Uterus (tissue), 4 donors: ENCODE data around the gene FUS. TPM values are rescaled to one million over a fixed set of nuclear protein-coding genes. Genes with fewer than 3 reads are reported as not detected.

Experiments used
- DNase-seq, 2 donors: peaks; one replicate each; pipeline ENCODE4 v3.0.0-alpha.2; 2019 to 2020
- H3K27ac ChIP-seq, 2 donors: fragments of 200-600 bp; sonication (generic); 1 replicate in 1 of 2; 2 replicates in 1 of 2; pipeline ENCODE4 v1.5.1; 2016 to 2018
- H3K27me3 ChIP-seq, 2 donors: fragments of 200-600 bp; sonication (generic); one replicate each; pipeline ENCODE4 v1.5.1; 2018 to 2019; ENCODE audit warnings: control low read depth in 1 of 2
- H3K36me3 ChIP-seq, 2 donors: fragments of 200-600 bp; sonication (generic); one replicate each; pipeline ENCODE4 v1.5.1; 2019; ENCODE audit warnings: control low read depth in 1 of 2
- H3K4me1 ChIP-seq, 2 donors: fragments of 200-600 bp; sonication (generic); one replicate each; pipeline ENCODE4 v1.5.1; 2018 to 2019; ENCODE audit warnings: control low read depth in 1 of 2
- H3K4me3 ChIP-seq, 2 donors: fragments of 200-600 bp; sonication (generic); 1 replicate in 1 of 2; 2 replicates in 1 of 2; pipeline ENCODE4 v1.5.1; 2018 to 2019; ENCODE audit warnings: mild to moderate bottlenecking in 1 of 2
- H3K9me3 ChIP-seq, 2 donors: fragments of 200-600 bp; sonication (generic); one replicate each; pipeline ENCODE4 v1.5.1; 2019; ENCODE audit warnings: control low read depth in 1 of 2
- CTCF ChIP-seq, 4 experiments: fragments of 200-600 bp in 2 of 4; fragments of 450-650 bp in 2 of 4; sonication (generic) in 2 of 4; IDR thresholded peaks; one replicate each; pipeline ENCODE4 v1.5.1; 2016 to 2019; ENCODE audit warnings: antibody characterized with exemption in 4 of 4, mild to moderate bottlenecking in 2 of 4, moderate library complexity in 1 of 4
- POLR2A ChIP-seq, 2 donors: fragments of 450-650 bp; IDR thresholded peaks; one replicate each; pipeline ENCODE4 v1.6.1; 2016; ENCODE audit warnings: antibody characterized with exemption in 2 of 2, mild to moderate bottlenecking in 1 of 2, moderate library complexity in 1 of 2
- intact Hi-C: fragments of 100-400 bp; cut with DNase I; formaldehyde crosslinking; loops from one replicate; pipeline ENCODE4 v1.15.1; 2023; ENCODE audit warnings: low total_unique reads
- small RNA-seq: library from RNA; depleted of rRNA; stranded (forward); fragments of <200 nt; gene quantifications from one replicate; pipeline ENCODE3, GENCODE V24; 2016
- total RNA-seq, 4 donors: library from RNA; depleted of rRNA in 3 of 4; stranded (reverse); fragments of >200 nt in 3 of 4; gene quantifications; one replicate each; pipeline versions ENCODE4 v1.1.0 to v1.2.4, GENCODE V29; 2014 to 2023
- donor health status: DM: yes; HTN: yes; CAD: no.

FUS gene
- total RNA-seq, 4 donors from 2014 or later: 21.5 to 356 (median 109) TPM

GRCh38 chr16:31238041-31238440 lies 58.1 kb downstream of the FUS start:
- DNase-seq: no peak
- Histone ChIP-seq H3K27ac (no peak overlapping the region), H3K9me3 (no peaks in the 10 kb centered on the region), H3K4me3 (no peak overlapping the region), H3K4me1 (no peaks in the 10 kb centered on the region), H3K27me3 (no peaks in the 10 kb centered on the region), H3K36me3 (no peaks in the 10 kb centered on the region)
- TF ChIP-seq CTCF (IDR thresholded peaks at IDR 0.05): no peak
- TF ChIP-seq POLR2A (IDR thresholded peaks at IDR 0.05): no peak
- intact Hi-C loops: no loop called here

Small RNA genes lying within 50 kb of the gene (small RNA-seq; reads per million reads assigned to genes)
- gene AC009088.4 (not detected), gene NDUFA3P6 (not detected)

Other genes with a start within 250 kb of the FUS start
- 10 to 100 TPM; 21.7 to 65.0 (median 27.9) TPM for gene ORAI3, start 231.1 kb upstream of the FUS start, total RNA-seq
- gene SETD1A, start 222.4 kb upstream of the FUS start, total RNA-seq: 10 to 100 TPM in 1 of 4 donors, 1 to 10 TPM in 3; 2.1 to 31.7 (median 3.5) TPM
- 10 to 100 TPM in 2 of 4 donors, 1 to 10 TPM in 2; 7.2 to 18.0 (median 11.3) TPM for gene HSD3B7, start 194.9 kb upstream of the FUS start, total RNA-seq
- 1 to 10 TPM in 3 of 4 donors, under 1 TPM in 1; 0.88 to 2.6 (median 2.5) TPM for gene STX1B, start 169.5 kb upstream of the FUS start, total RNA-seq
- gene STX4, start 146.6 kb upstream of the FUS start, total RNA-seq: 100 to 1,000 TPM in 1 of 4 donors, 10 to 100 TPM in 3; 26.2 to 114 (median 85.1) TPM
- 10 to 100 TPM in 1 of 4 donors, 1 to 10 TPM in 3; 4.4 to 20.6 (median 6.4) TPM for gene ZNF668, start 105.9 kb upstream of the FUS start, total RNA-seq
- gene ZNF646, start 105.7 kb upstream of the FUS start, total RNA-seq: 10 to 100 TPM in 3 of 4 donors, 1 to 10 TPM in 1; 3.3 to 17.3 (median 15.1) TPM
- gene PRSS53, start 91.2 kb upstream of the FUS start, total RNA-seq: 1 to 10 TPM in 2 of 4 donors, under 1 TPM in 1, not detected in 1; under 0.01 to 5.5 (median 2.4) TPM
- 10 to 100 TPM; 68.7 to 81.8 (median 73.5) TPM for gene VKORC1, start 85.3 kb upstream of the FUS start, total RNA-seq
- 10 to 100 TPM; 15.3 to 32.1 (median 21.9) TPM for gene BCKDK, start 71.8 kb upstream of the FUS start, total RNA-seq
- gene KAT8, start 62.5 kb upstream of the FUS start, total RNA-seq: 100 to 1,000 TPM in 1 of 4 donors, 10 to 100 TPM in 3; 63.0 to 101 (median 77.8) TPM
- gene PRSS8, start 44.4 kb upstream of the FUS start, total RNA-seq: 1 to 10 TPM in 1 of 4 donors, under 1 TPM in 1, not detected in 2; 0.26 to 8.7 TPM
- under 1 TPM in 2 of 4 donors, not detected in 2; 0.48 to 0.76 TPM for gene PRSS36, start 30.1 kb upstream of the FUS start, total RNA-seq
- 10 to 100 TPM; 12.7 to 87.1 (median 18.0) TPM for gene PYCARD, start 22.6 kb downstream of the FUS start, total RNA-seq
- under 1 TPM in 1 of 4 donors, not detected in 3; under 0.01 TPM for gene TRIM72, start 34.0 kb downstream of the FUS start, total RNA-seq
- not detected for gene PYDC1, start 37.0 kb downstream of the FUS start, total RNA-seq
- 1 to 10 TPM; 3.1 to 7.9 (median 5.1) TPM for gene ITGAM, start 79.8 kb downstream of the FUS start, total RNA-seq
- gene ITGAX, start 175.0 kb downstream of the FUS start, total RNA-seq: 1 to 10 TPM in 3 of 4 donors, not detected in 1; 1.4 to 3.5 (median 2.6) TPM
- gene ITGAD, start 213.2 kb downstream of the FUS start, total RNA-seq: under 1 TPM in 1 of 4 donors, not detected in 3; 0.12 TPM
- not detected for gene COX6A2, start 248.2 kb downstream of the FUS start, total RNA-seq